T-cell (primary cell): ENCODE results near the gene LRRC28. TPM values are rescaled to one million over a fixed set of nuclear protein-coding genes. Genes with fewer than 3 reads are reported as not detected.

Source experiments
- ATAC-seq, 4 experiments: fragments of 200-7000 bp in 3 of 4; fragments of 150-1000 bp in 1 of 4; cut with Tn5 transposase; replicated peaks in 1 of 4; 1 replicate in 3 of 4; 2 replicates in 1 of 4; pipeline ENCODE4 v1.10.0; 2021; ENCODE audit warnings: moderate library complexity in 3 of 4, mild to moderate bottlenecking in 2 of 4, moderate number of reproducible peaks in 1 of 4
- CTCF ChIA-PET, 2 donors: fragments of 300-600 bp; sonication (Branson Sonifier 250); formaldehyde crosslinking; loops; one replicate each; lab custom pipeline; 2022; ENCODE audit warnings: antibody characterized with exemption in 2 of 2; lab: Charles Lee
- POLR2A ChIA-PET, 2 donors: fragments of 300-600 bp; sonication (Branson Sonifier 250); formaldehyde crosslinking; loops; one replicate each; lab custom pipeline; 2022; ENCODE audit warnings: antibody characterized with exemption in 2 of 2; lab: Charles Lee
- DNase-seq, 35 experiments: peaks; one replicate each; pipeline versions ENCODE4 v3.0.0 to v3.0.0-alpha.2; 2013 to 2023
- H3K27ac ChIP-seq: one replicate; pipeline ENCODE4 v1.5.1; 2013; ENCODE audit warnings: low read length
- H3K27me3 ChIP-seq, 2 experiments: replicated peaks in 1 of 2; 1 replicate in 1 of 2; 2 replicates in 1 of 2; pipeline versions ENCODE4 v1.6.1 to v1.7.0; 2013; ENCODE audit warnings: low read length in 1 of 2, mixed read lengths in 1 of 2; ENCODE audit not compliant: control insufficient read depth in 2 of 2, insufficient read depth in 2 of 2; ENCODE audit errors: extremely low read depth in 1 of 2
- H3K36me3 ChIP-seq, 2 donors: 1 replicate in 1 of 2; 2 replicates in 1 of 2; pipeline versions ENCODE4 v1.6.1 to v1.7.0; 2013; ENCODE audit warnings: low read length in 1 of 2; ENCODE audit not compliant: control insufficient read depth in 2 of 2, insufficient read depth in 1 of 2; ENCODE audit errors: extremely low read depth in 1 of 2
- H3K4me1 ChIP-seq, 2 experiments: 1 replicate in 1 of 2; 2 replicates in 1 of 2; pipeline versions ENCODE4 v1.6.1 to v1.7.0; 2013; ENCODE audit warnings: low read length in 2 of 2, mixed read lengths in 1 of 2; ENCODE audit not compliant: insufficient read depth in 2 of 2, control insufficient read depth in 1 of 2; ENCODE audit errors: extremely low read depth in 1 of 2
- H3K4me3 ChIP-seq, 2 donors: 1 replicate in 1 of 2; 2 replicates in 1 of 2; pipeline versions ENCODE4 v1.5.1 to v1.7.0; 2013; ENCODE audit warnings: mild to moderate bottlenecking in 2 of 2, low read length in 1 of 2, moderate library complexity in 1 of 2; ENCODE audit not compliant: control insufficient read depth in 1 of 2; ENCODE audit errors: extremely low read depth in 1 of 2
- H3K9me3 ChIP-seq: 2 replicates; pipeline ENCODE4 v1.7.0; 2013
- H3K27ac Mint-ChIP-seq, 2 donors: one replicate each; pipeline ENCODE4 v1.8.0; 2020 to 2021; ENCODE audit warnings: mild to moderate bottlenecking in 2 of 2, mixed read lengths in 2 of 2
- H3K27me3 Mint-ChIP-seq, 2 donors: one replicate each; pipeline ENCODE4 v1.8.0; 2021 to 2022; ENCODE audit warnings: mixed read lengths in 2 of 2
- H3K36me3 Mint-ChIP-seq: one replicate; pipeline ENCODE4 v1.8.0; 2021; ENCODE audit warnings: mixed read lengths
- H3K4me1 Mint-ChIP-seq, 3 donors: one replicate each; pipeline ENCODE4 v1.8.0; 2020 to 2022; ENCODE audit warnings: mixed read lengths in 3 of 3, mild to moderate bottlenecking in 1 of 3
- H3K4me3 Mint-ChIP-seq, 3 donors: one replicate each; pipeline ENCODE4 v1.8.0; 2020 to 2022; ENCODE audit warnings: mild to moderate bottlenecking in 3 of 3, mixed read lengths in 3 of 3, moderate library complexity in 3 of 3
- H3K9me3 Mint-ChIP-seq, 3 donors: one replicate each; pipeline ENCODE4 v1.8.0; 2020 to 2022; ENCODE audit warnings: mixed read lengths in 3 of 3
- WGBS: methylation state at CpG from one replicate; pipeline ENCODE4 v1.1.5; 2013; ENCODE audit warnings: missing lambda C conversion rate; ENCODE audit not compliant: insufficient coverage; 5-methylcytosine and 5-hydroxymethylcytosine counted together
- total RNA-seq, 35 experiments: library from RNA in 6 of 35; stranded (reverse) in 6 of 35; fragments of 120-200 nt in 1 of 35; gene quantifications; one replicate each; pipeline versions ENCODE4 v1.2.1 to v1.2.4 and lab custom pipeline; 2013 to 2026

The LRRC28 gene
- total RNA-seq, 5 donors from 2014 or later (not counting 1 experiment from before 2014, with no cell fraction given) = 14.2 to 20.0 (median 16.5) TPM

DNA sequence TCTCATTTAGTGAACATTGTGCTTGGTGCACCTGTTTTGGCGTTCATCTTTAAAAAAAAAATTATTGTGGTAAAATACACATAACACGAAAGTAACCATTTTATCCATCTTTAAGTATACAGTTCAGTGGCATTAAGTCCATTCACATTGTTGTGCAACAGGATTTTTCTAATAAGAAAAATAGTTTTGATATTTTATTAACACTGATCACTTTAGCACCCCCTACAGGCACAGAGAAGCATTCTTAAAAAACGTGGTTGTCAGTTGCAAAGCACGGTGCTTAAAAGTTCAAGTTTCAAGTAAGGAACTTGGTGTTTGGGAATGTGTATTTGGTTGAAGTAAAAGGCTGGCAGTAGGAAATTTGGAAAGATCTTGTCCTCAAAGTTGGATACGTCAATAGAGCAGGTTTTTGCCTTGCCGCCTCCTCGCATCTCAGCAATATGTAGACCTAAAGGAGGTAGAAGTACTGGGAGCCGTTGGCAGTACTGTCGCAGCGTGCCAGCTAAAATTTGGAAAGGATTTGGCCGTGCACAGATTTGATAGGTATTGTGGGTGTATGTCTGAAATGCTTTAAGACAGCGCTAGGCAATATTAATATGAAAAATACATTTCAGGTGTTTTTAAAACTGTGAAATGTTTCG lies 110.4 kb downstream of the LRRC28 start:
- no peak overlapping the region for H3K27ac Mint-ChIP-seq
- peaks cover 7 to 9% (median 8%) of the 10 kb centered on the region in 3 donors for H3K4me1 Mint-ChIP-seq
- no peak overlapping the region for H3K4me3 Mint-ChIP-seq
- ATAC-seq (no peak), DNase-seq (no peak)
- ChIA-PET CTCF (interaction anchor here in 1 of 2 donors (0.9 to 1.0 kb wide), 2 partner anchors 10 to 301 kb away, joined by 3 to 4 read pairs; no protein-coding TSS in a partner anchor), POLR2A (no interaction called here)
- H3K4me3 ChIP-seq = no peak overlapping the region
- H3K27ac ChIP-seq = no peak overlapping the region
- H3K36me3 ChIP-seq = peaks cover 0 to 8% of the 10 kb centered on the region in 2 donors
- H3K9me3 ChIP-seq = peaks cover 2% of the 10 kb centered on the region
- H3K4me1 ChIP-seq = peaks cover 0 to 4% of the 10 kb centered on the region in 2 experiments
- peaks cover 36% of the 10 kb centered on the region for H3K36me3 Mint-ChIP-seq
- 100% methylated on average over 1 of the region's 13 CpGs for WGBS
- H3K27me3 Mint-ChIP-seq = no peaks in the 10 kb centered on the region
- peaks cover 0 to 4% (median 0%) of the 10 kb centered on the region in 3 donors for H3K9me3 Mint-ChIP-seq
- no peaks in the 10 kb centered on the region for H3K27me3 ChIP-seq

- Mint-ChIP-seq H3K27ac (no peak overlapping the region), H3K36me3 (peaks cover 61% of the 10 kb centered on the region), H3K9me3 (peaks cover 3 to 14% (median 6%) of the 10 kb centered on the region in 3 donors), H3K4me1 (peaks cover 0 to under 1% (median under 1%) of the 10 kb centered on the region in 3 donors), H3K27me3 (no peaks in the 10 kb centered on the region), H3K4me3 (no peak overlapping the region)
- Histone ChIP-seq H3K27ac (no peak overlapping the region), H3K4me1 (peaks cover 0 to 4% of the 10 kb centered on the region in 2 experiments), H3K4me3 (no peak overlapping the region), H3K36me3 (peaks cover 0 to 9% of the 10 kb centered on the region in 2 donors), H3K9me3 (peaks cover 2% of the 10 kb centered on the region), H3K27me3 (no peaks in the 10 kb centered on the region)
- ATAC-seq (no peak), DNase-seq (no peak)
- ChIA-PET POLR2A (interaction anchor here in 1 of 2 donors (0.6 kb wide), 1 partner anchor 300 kb away, joined by 3 read pairs; no protein-coding TSS in a partner anchor), CTCF (no interaction called here)
- WGBS = no CpG with 5 or more reads among the region's 1 CpG
These were observed 114.0 kb downstream of the LRRC28 start for GRCh38 chr15:99365242-99365641.

- peaks cover 2% of the 10 kb centered on the region for H3K9me3 ChIP-seq
- peaks cover 0 to 9% of the 10 kb centered on the region in 2 donors for H3K36me3 ChIP-seq
- H3K4me3 ChIP-seq = no peak overlapping the region
- Mint-ChIP-seq H3K27ac (no peak overlapping the region), H3K9me3 (peaks cover 3 to 14% (median 6%) of the 10 kb centered on the region in 3 donors), H3K4me3 (no peak overlapping the region), H3K36me3 (peaks cover 61% of the 10 kb centered on the region), H3K4me1 (peaks cover under 1% of the 10 kb centered on the region in 3 donors), H3K27me3 (no peaks in the 10 kb centered on the region)
- ATAC-seq (no peak), DNase-seq (no peak)
- no CpG with 5 or more reads among the region's 1 CpG for WGBS
- POLR2A ChIA-PET = no interaction called here
- no peaks in the 10 kb centered on the region for H3K27me3 ChIP-seq
- H3K4me1 ChIP-seq = peaks cover 0 to 4% of the 10 kb centered on the region in 2 experiments
- no peak overlapping the region for H3K27ac ChIP-seq
- CTCF ChIA-PET = no interaction called here
These were observed 114.7 kb downstream of the LRRC28 start for GRCh38 chr15:99366013-99366412.

DNA sequence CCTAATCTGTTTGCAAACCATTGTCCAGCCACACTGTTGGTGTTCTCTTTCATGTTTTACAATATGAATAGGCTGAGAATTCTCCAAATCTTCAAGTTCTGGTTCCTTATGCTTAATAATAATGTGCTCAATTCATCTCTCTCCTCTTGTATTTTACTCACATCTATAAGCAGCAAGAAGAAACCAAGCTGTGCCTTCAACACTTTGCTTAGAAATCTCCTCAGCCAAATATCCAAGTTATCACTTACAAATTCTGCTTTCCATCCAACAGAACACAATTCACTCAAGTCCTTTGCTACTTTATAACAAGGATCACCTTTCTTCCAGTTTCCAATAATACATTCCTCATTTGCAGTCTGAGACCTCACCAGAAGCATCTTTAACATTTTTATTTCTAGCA lies 117.5 kb downstream of the LRRC28 start:
- peaks cover 54% of the 10 kb centered on the region for H3K36me3 Mint-ChIP-seq
- no peak for DNase-seq
- no peak overlapping the region for H3K4me3 Mint-ChIP-seq
- ATAC-seq = no peak
- H3K4me1 Mint-ChIP-seq = peaks cover 10 to 15% (median 14%) of the 10 kb centered on the region in 3 donors
- peaks cover 0 to 13% of the 10 kb centered on the region in 2 experiments for H3K4me1 ChIP-seq
- H3K9me3 Mint-ChIP-seq = peaks cover 3 to 14% (median 6%) of the 10 kb centered on the region in 3 donors
- H3K27ac Mint-ChIP-seq = no peak overlapping the region
- no peak overlapping the region for H3K4me3 ChIP-seq
- no peaks in the 10 kb centered on the region for H3K27me3 Mint-ChIP-seq
- no peak overlapping the region for H3K27ac ChIP-seq
- no peaks in the 10 kb centered on the region for H3K27me3 ChIP-seq
- H3K36me3 ChIP-seq = peaks cover 0 to 7% of the 10 kb centered on the region in 2 donors
- H3K9me3 ChIP-seq = peaks cover 2% of the 10 kb centered on the region
- ChIA-PET POLR2A (no interaction called here), CTCF (no interaction called here)

DNA sequence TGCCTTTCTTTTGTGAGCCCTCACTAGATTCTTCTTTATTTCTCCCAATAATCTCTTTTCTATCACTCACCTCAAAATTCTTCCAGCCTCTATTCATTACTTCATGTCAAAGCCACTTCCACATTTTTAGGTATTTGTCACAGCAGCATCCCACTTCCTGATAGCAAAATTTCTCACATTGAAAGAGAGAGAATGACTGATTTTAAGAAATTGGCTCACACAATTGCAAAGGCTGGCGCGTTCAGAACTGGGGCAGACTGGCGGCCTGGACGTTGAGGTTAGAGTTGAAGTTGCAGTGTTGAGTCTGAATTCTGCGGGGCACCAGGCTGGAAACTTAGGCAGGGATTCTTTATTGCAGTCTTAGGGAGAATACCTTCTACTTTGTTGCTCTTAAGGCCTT lies 117.9 kb downstream of the LRRC28 start:
- ATAC-seq (no peak), DNase-seq (no peak)
- ChIA-PET POLR2A (no interaction called here), CTCF (no interaction called here)
- Mint-ChIP-seq H3K9me3 (peaks cover 3 to 14% (median 6%) of the 10 kb centered on the region in 3 donors), H3K36me3 (peaks cover 52% of the 10 kb centered on the region), H3K27ac (no peak overlapping the region), H3K4me1 (peaks cover 10 to 15% (median 14%) of the 10 kb centered on the region in 3 donors), H3K4me3 (no peak overlapping the region), H3K27me3 (no peaks in the 10 kb centered on the region)
- 80% methylated on average over 4 of the region's 5 CpGs for WGBS
- no peak overlapping the region for H3K27ac ChIP-seq
- H3K4me3 ChIP-seq = no peak overlapping the region
- H3K9me3 ChIP-seq = peaks cover 3% of the 10 kb centered on the region
- H3K27me3 ChIP-seq = no peaks in the 10 kb centered on the region
- peaks cover 0 to 13% of the 10 kb centered on the region in 2 experiments for H3K4me1 ChIP-seq
- H3K36me3 ChIP-seq = peaks cover 0 to 7% of the 10 kb centered on the region in 2 donors

- no peak overlapping the region for H3K4me3 ChIP-seq
- POLR2A ChIA-PET = no interaction called here
- peaks cover 10 to 29% (median 14%) of the 10 kb centered on the region in 3 donors for H3K9me3 Mint-ChIP-seq
- no peak overlapping the region for H3K4me3 Mint-ChIP-seq
- H3K4me1 Mint-ChIP-seq = peaks cover 10 to 15% (median 14%) of the 10 kb centered on the region in 3 donors
- peaks cover 0 to 10% of the 10 kb centered on the region in 2 experiments for H3K4me1 ChIP-seq
- no peak overlapping the region for H3K27ac ChIP-seq
- H3K36me3 ChIP-seq = peaks cover 0 to 3% of the 10 kb centered on the region in 2 donors
- WGBS = no CpG with 5 or more reads among the region's 4 CpGs
- CTCF ChIA-PET = interaction anchor here in 1 of 2 donors (0.8 kb wide), 1 partner anchor 9 kb away, joined by 4 read pairs; no protein-coding TSS in a partner anchor
- DNase-seq (no peak), ATAC-seq (no peak)
- H3K27me3 ChIP-seq = no peaks in the 10 kb centered on the region
- H3K27ac Mint-ChIP-seq = peak overlapping the region; percentile 33 to 48
- H3K9me3 ChIP-seq = peaks cover 3% of the 10 kb centered on the region
- no peaks in the 10 kb centered on the region for H3K27me3 Mint-ChIP-seq
- H3K36me3 Mint-ChIP-seq = peaks cover 64% of the 10 kb centered on the region
These were observed 120.2 kb downstream of the LRRC28 start for GRCh38 chr15:99371180-99372103.
